Subcutaneous adipose tissue (tissue), 4 donors: Measurements from ENCODE around the gene ZNF490. TPM values are rescaled to one million over a fixed set of nuclear protein-coding genes. Genes with fewer than 3 reads are reported as not detected.

Experiments used
- CTCF ChIP-seq: fragments of 450-650 bp; IDR thresholded peaks from one replicate; pipeline ENCODE4 v1.5.1; 2016; ENCODE audit warnings: low read depth, mild to moderate bottlenecking, control low read depth, antibody characterized with exemption, moderate library complexity
- total RNA-seq, 4 donors: library from RNA; depleted of rRNA; stranded (reverse); fragments of >200 nt; gene quantifications; one replicate each; pipeline ENCODE4 v1.1.0, GENCODE V29; 2016

The ZNF490 gene
- total RNA-seq, 4 donors from 2014 or later = 5.7 to 9.2 (median 7.8) TPM

- no peak for TF ChIP-seq CTCF
These were observed 26.0 kb upstream of the ZNF490 start for GRCh38 chr19:12636631-12637030.

- TF ChIP-seq CTCF = no peak
These were observed 18.6 kb upstream of the ZNF490 start for GRCh38 chr19:12629215-12629614.

- TF ChIP-seq CTCF = no peak
These were observed 17.7 kb upstream of the ZNF490 start for GRCh38 chr19:12628040-12629022.

- TF ChIP-seq CTCF = no peak
These were observed 16.3 kb upstream of the ZNF490 start for GRCh38 chr19:12626958-12627357.

- TF ChIP-seq CTCF = no peak
These were observed 12.9 kb upstream of the ZNF490 start for GRCh38 chr19:12623361-12624031.

- no peak for TF ChIP-seq CTCF
These were observed 7.0 kb upstream of the ZNF490 start for GRCh38 chr19:12617646-12618045.

GRCh38 chr19:12611361-12611699, 717 bp upstream of the ZNF490 start:
- no peak for TF ChIP-seq CTCF
